HG02642 (cell line): Measurements from ENCODE around the gene INTS11.

Source experiments
- ATAC-seq: cut with Tn5 transposase; IDR thresholded peaks from one replicate; pipeline ENCODE4 v1.9.1; 2021; ENCODE audit warnings: mild to moderate bottlenecking; ENCODE audit not compliant: unreplicated experiment, poor library complexity

INTS11 gene

DNA sequence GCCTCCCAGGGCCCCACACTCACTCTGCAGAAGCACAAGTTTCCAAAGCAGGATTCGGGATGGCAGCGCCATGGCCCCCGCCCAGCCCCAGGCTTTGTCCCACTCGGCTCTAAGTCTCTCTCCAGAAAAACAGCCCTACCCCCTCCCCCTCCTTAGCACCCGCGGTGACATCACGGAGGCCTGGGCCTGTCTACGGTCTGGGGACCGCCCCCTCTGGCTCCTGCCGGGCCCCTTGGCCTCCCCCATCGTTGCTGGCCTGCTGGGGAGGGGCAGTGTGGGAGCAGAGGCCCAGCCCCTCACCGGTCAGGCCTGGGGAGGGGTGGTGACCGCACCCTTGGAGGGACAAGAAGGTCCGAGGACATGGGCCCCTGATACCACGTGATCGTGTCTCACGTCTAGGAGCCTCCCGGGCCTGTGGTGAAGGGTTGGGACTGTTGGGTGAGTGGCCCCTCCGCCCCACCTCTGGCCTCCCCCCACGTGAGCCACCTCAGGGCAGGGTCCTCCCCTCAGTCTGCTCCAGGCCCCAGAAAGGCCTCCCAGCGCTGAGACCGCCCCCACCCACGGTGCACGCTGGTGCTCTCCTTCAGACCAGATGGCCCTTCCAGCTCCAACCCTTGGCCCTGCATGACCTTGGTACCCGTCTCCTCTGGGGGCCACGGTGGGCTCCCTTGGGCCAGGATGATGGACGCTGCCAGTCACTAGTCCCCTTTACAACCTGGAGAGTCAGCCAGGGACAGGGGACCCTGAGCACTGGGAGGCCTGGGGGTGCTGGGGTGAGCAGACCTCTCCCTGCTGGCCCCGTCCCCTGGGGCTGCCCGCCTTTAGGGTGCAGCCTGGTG is 34.2 kb upstream of the INTS11 start, which contains the start of gene MXRA8:
MXRA8 (minus strand) TSS at position 123 of the 839 bp plus-strand sequence; CDS start at position 72, 51 bp downstream.
- ATAC-seq, result no peak

DNA sequence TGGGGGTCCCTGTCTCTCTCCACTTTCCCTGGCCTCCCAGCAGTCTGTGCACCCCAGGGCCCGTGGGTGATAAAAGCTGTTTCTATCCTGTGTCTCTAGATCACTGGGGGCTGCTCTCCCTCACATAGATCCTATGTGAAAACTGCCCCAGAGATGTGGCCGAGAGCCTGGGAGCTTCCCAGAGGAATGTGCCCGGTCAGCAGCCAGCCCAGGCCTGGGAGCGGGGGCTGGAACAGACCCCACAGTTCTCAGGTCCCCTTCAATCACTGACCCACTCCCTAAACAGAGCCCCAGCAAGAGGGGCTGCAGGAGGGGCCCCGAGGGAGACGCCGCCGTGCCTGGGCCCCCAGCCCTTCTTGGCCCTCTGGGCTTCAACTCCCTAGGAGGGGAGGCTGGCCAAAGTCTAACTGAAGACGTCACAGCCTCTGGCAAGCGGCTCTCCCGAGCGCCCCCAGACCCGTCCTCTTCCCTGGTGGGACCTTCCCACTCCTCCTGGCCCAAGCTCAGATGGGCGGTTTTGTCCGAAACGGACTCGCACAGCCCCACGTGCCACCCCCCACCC is 33.5 kb upstream of the INTS11 start:
- no peak for ATAC-seq

DNA sequence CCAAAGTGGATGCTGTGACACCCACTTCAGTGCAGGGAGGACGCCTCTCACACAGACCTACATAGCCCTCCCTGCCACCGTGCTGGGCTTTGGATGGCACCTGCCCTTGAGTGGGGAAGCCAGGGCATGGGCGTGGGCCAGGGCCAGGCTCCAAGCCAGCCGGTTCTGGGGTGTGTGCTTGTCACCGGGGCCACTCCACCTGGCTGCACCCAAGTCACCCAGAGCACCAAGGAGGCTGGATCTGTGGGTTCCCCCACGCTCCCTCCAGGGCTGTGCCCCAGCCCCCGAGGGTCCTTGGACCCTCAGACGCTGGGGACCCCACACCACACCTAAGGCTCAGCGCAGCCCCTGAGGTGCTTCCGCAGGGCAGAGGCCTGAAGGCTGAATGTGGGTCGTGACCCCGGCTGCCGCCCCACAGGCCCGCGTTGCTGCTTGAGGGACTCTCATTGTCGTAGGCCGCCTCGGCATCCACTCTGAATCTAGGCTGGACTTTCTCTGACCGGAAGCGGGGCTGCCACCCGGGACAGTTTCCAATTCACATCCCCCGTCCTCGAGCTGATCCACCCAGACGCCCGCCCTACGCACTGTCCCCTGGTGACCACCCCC is 32.4 kb upstream of the INTS11 start:
- no peak for ATAC-seq

DNA sequence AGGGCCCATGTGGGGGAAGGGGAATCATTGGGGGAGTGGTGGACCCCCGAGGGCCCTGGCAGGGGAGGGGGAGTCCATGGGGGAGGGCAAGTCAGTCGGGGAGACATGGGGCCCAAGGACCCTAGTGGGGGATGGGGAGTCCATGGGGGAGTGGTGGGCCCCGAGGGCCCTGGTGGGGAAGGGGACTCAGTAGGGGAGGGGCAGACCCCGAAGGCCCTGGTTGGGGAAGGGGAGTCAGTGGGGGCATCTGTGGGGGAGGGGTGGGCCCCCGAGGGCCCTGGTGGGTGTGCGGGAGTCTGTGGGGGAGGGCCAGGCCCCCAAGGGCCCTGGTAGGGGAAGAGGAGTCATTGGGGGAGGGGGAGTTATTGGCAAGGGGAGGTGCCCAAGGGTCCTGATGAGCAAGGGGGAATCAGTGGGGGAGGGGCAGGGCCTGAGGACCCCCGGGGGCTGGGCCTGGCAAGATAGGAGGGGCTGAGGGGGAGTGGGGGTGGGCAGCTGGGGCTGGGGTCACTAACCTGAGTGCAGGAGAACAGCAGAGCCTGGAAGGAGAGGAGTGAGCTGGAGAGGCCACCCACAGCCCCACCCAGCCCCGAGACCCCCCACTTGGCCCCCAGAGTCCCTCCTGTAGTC is 31.8 kb upstream of the INTS11 start:
- no peak for ATAC-seq

DNA sequence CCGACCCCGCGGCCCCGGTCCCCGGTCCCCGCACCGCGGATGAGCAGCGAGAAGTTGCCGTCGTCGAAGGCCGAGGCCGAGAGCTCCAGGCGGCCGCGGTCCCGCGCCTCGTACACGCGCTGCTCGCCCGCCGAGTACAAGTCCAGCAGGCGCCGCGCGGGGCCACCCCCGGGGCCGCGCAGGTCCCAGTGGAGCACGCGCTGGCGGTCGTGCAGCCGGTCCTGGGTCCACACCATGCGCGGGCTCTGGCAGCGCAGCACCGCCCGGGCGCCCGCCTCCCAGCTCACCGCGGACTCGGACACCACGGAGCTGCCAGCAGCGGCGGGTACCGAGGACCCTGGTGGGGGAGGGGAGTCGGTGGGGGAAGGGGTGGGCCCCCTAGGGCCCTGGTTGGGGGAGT is 31.0 kb upstream of the INTS11 start:
- ATAC-seq, result no peak

DNA sequence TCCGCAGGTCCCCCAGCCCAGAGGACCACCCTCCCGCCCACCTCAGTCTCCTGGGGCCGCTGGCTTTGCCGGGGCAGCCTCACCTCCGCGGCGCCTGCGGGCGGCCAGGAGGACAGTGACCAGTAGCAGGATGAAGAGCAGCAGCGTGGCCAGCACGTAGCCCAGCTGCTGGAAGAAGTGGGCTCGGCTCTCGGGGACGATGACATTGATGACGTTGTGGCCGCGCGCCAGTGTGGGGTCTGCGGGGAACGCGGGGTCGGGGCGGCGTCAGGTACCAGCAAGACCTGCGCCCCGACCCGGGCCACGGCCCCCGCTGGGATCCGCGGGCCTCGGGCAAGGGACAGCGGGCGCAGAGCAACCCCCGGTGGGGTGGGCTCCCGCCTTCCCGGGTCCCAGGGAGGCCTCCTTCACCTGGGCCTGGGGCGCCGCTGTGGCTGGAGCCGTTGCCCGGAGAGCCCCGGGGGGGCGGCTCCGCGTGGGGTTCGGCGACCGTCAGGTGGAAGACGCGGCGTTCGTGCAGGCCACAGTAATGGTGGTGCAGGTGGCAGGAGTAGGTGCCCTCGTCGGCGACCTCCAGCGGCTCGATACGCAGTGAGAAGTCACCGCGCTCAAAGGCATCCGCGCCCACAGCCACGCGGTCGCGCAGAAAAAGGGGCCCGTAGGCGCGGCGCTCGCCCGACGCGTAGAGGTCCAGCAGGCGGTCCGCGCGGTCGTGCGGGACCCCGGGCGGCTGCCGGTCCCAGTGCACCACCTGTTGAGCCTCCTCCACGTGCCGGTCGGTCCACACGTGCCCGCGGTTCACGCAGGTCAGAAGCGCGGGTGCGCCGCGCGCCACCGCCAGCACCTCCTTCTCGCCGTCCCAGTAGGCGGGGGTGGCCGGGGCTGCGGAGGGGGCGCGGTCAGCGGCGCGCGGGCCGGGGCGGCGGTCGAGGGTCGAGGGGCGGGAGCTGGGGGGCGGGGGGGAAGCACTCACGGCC is 30.1 kb upstream of the INTS11 start:
- no peak for ATAC-seq

DNA sequence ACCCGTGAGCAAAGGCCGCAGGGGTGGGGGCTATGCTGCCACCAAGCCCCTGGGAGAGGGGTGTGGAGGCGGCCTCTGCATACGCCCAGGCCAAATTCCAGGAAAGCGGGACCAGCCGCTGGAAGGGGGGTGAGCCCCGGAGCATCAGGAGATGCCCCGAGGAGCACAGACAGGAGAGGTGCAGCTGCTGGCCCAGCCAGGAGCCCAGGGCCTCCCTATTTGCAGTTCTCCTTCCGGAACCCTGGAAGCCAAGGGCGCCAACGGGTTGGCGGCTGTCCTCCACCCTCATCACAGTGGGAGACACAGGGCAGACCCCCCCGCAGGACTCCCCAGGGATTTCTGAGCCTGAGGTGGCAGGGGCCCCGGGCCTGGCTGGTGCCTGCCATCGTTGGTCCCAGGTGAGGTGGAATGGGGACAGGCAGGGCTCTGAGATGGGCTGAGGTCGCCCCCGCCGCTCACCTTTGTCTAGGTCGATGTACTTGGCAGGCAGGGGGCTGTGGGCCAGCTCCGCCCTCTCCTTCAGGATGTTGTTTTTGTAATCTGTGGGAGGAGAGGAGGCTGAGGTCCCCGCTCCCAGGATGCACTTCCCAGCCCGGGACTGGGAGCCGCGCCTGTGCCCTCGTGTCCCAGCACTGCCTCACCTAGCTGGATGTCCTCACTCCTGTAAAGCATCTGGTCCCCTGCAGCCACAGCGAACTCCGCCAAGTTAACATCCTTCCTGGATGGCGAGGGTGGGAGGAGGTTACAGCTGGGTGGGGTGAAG is 29.1 kb upstream of the INTS11 start:
- no peak for ATAC-seq

DNA sequence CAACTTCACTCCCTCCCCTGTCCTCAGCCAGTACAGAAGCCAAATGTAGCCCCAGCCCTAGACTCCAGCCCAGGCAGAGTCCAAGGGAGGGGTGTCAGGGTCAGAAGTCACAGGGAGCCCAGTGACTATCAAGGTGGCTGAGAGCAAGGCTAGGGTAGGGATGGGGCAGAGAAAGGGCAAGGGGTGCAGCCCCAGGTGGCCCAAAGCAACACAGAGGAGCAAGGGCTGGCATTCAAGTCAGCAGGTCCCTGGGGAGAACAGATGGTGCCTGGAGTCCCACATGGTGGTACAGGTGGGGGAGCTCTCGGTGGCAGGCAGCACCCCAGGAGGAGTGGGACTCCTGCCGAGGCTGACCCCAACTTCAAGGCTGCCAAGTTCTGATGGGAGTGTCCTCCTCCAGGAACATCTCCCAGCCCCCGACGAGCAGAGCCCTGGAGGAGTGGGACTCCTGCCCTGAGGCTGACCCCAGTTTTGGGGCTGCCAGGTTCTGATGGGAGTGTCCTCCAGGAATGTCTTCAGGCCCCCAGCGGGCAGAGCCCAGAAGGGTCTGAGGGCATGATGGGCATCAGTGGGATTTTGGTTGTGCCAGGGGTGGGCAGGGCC is 28.4 kb upstream of the INTS11 start:
- no peak for ATAC-seq

DNA sequence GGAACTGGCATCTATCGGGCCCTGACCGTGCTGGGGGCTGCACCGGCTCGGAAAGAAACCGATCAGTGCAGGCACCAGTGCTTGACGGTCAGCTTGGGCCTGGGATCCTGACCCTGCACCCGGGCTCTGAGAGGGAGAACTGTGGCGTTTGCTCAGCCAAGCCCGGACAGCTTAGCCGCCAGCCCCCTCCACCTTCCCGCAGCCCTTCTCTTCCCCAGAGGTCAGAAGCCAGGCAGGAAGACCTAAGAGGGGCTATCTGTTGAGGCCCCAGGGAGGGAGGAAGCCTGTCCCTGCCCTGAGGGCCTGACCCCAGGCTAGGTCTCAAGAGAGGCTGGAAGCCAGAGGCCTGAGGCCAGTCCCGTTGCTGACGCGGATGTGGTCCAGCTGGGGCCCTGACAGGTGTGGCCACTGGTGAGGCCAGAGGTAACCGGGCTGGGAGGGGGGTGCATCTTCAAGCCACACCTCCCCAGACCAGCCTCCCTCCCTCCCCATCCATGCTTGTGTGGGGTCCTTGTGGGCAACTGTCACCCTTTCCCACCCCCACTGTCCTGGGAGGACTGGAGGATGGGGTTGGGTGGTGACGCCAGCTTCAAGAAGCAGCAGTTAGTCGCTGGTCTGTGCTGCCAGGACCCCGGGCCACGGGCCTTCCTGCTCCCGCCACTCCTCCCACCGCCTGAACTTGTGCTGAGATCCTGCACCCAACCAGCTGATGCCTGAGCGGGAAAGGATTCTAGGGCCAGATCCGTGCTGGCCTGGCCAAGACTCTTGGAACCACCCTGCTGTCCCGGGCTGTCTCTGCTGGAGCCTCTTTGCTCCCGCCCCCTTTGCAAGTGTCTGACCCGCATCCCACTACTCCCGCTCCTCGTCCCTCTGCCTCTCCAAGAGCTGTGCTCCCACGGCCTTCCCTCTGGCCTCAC is 27.3 kb upstream of the INTS11 start:
- no peak for ATAC-seq

DNA sequence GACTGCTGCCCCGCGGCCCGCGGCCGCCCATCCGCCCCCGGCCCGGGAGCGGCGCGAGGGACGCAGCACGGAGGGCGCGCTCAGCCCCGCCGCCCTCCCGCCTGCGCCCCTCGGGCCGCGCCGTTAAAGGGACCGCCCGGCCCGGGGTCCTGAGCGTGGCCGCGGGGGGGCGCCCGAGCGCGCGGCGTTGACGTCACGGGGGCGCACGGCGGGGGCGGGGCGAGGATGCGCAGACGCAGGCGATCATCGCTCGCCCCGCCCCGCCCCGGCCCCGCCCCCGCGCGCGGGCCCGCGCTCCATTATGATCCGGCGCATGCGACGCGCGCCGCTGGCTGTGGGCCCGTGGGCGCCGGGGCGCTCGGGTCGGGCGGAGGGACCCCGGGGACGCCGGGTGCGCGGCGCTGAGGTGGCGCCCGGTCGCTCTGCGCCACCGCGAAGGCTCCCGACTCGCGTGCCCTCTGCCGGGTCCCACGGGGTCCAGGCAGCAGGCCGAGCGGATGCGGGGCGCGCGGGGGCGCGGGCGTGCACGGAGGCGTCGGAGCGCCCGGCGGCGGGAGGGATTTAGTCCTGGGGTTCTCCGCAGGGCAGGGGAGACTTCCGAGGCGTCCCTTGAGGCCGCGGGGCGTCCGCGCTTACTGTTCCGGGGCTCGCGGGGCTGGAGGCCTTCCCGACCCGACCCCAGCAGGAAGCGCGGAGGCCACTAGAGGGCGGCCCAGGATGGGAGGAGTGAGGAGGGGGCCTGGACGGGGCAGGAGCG is 25.0 kb upstream of the INTS11 start, which contains the start of gene DVL1:
DVL1 (minus strand) TSS at position 163 of the 757 bp plus-strand sequence. CDS start 353 bp downstream, outside the sequence.
- peak; percentile 70 for ATAC-seq

DNA sequence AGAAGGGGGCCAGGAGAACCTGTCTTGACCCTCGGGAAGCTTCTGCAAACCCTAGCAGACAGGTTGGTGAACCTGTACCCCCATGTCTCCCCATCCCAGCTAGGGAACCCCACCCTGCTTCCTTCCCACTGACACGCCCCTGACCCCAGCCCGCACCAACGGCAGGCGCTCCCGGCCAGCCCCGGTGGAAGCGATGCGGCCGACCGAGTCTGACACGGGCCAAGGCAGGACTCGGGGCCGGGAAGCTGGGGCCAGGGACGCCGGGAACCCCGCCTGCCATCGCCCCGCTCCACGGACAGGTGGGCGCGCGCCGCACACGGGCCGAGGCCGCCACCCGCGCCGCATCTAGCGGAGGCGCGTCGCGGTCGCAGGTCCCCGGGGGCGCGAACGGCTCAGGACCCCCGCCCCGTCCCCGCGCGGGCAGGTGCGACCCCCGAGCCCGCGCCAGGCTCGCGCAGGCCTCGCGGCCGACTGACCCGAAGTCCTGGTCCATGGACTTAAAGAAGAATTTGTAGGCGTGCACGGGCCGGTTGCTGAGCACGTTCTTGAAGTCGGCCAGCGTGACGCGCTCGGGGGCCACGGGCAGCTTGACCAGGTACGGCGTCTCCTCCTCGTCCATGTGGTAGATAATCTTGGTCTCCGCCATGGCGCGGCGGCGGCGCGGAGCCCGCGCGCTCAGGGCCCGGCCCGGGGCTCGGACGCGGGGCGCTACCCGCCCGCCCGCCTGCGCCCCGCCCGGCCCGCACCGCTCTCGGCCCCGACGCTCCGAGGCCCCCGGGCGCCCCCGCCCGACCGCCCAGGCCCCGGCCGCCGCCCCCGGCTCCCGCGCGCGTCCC is 24.2 kb upstream of the INTS11 start:
- peak; percentile 30 for ATAC-seq

DNA sequence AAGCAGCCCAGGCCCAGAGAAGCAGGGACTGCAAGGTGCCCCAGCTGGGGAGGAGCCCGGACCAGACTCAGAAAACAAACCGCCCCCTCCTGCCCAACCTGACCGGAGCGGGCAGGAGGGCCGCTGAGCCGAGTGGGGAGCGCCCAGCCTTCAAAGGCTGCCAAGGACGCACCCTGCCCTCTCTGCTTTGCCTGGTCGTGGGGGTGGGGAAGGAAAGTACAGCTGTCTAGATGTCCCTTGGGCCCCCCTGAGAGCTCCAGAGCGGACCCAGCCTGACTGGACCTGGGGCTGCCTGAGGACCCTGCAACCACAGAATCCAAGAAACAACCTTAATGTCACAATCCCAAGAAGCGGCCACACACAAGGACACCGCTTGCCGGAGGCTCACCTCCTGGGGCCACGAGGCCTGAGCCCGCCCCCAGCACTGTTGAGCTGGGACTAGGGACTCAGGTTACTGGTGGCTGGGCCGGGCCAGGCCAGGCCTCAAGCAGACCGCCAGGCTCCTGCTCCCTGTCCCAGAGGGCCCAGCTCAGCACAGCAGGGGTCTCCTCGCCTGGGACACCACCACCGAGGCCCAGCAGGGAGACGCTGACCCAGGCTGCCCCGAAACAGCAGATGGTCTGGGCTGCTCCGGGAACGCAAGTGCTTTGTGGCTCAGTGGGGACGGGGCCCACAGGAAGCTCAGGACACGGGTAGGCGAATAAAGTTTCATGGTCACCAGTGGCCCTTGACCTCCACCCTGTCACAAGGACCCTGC is 23.4 kb upstream of the INTS11 start:
- no peak for ATAC-seq

DNA sequence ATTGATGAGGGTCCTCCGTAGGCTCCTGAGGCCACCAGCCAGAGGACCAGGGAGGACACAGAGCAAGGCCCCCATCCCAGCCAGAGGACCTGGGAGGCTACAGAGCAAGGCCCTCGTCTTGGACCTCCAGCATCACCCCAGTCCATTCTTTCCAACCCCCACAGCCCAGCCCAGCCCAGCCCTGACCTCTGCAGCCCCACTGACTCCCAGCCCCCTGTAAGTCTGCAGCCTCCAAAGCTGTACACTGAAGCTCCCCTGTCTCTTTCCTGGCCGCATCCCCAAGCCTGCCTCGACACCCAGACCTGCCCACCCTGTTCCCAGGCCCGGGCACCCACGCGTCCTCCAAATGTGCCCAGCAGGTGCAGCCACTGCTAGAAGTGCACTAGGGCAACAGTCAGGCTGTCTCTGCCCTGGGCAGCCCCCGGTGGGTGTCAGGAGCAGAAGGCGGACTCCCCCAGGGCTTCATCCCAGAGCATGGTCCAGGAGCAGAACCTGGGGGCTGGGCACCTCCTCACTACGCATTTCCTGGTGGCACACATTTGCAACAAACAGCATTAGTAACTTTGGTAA is 22.7 kb upstream of the INTS11 start:
- no peak for ATAC-seq

DNA sequence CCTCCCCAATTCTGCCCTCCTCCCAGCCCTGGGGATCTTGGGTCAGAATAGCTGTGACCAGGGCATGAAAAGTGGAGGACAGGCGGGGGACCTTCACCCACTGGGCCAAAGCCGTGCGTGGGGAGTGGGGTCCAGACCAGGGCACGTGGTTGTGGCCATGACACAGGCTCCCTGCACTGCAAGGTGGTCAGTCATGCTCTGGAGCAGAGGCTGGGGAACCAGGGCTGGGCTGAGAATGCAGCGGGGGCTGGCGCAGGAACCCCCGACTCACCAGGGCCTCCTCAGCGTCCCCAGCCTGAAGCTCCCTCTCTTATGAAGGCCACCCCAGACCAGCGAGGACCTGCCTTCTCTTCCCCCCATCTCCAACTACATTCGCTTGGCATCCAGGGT is 22.0 kb upstream of the INTS11 start:
- ATAC-seq, result no peak

DNA sequence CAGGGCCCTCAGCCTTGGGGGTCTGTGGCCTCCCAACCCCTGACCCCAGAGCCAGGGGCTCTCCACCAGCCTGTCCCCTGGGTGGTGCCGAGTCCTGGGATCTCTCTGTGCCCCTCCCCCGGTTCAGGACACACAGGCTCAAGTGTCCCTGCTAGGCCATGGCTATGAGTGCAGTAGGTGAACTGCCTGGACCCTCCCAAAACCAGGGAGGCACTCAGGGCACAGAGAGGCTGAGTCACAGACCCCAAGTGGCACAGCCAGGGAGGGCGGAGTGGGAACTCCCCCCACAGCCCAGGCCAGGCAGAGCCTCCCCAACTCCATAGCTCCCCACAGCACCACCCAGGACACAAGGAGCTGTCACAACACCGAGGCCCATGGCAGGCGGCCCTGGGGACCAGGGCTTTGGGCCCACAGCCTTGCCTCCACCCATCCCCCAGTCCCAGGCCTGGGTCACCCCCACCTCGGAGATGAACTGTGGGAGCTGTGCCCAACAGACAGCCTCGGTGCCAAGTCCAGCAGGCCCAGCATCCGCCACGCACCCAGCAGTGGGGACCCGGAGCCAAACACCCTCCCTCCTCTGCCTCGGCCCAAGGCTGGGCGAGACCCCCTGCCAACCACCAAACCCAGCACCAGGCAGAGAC is 21.5 kb upstream of the INTS11 start:
- ATAC-seq, result no peak
